Activated naive CD4-positive, alpha-beta T cell treated with anti-CD3 and anti-CD28 coated beads, Interleukin-2, amount 50 U/mL, for 72 hours (primary cell): ENCODE measurements around the gene CIC. TPM values are rescaled to one million over a fixed set of nuclear protein-coding genes. Genes with fewer than 3 reads are reported as not detected.

Experiments
- ATAC-seq, 2 donors: fragments of 150-1000 bp; cut with Tn5 transposase; 2 replicates each; pipeline ENCODE4 v1.10.0; 2021; ENCODE audit warnings: mild to moderate bottlenecking in 2 of 2, moderate library complexity in 2 of 2
- DNase-seq, 2 donors: peaks; one replicate each; pipeline ENCODE4 v3.0.0; 2021 to 2022; ENCODE audit warnings: low spot score in 2 of 2
- H3K27ac Mint-ChIP-seq, 2 donors: one replicate each; pipeline ENCODE4 v1.8.0; 2022; ENCODE audit warnings: mild to moderate bottlenecking in 2 of 2, mixed read lengths in 2 of 2
- H3K36me3 Mint-ChIP-seq, 2 donors: one replicate each; pipeline ENCODE4 v1.8.0; 2022; ENCODE audit warnings: mixed read lengths in 2 of 2
- H3K9me3 Mint-ChIP-seq, 2 donors: one replicate each; pipeline ENCODE4 v1.8.0; 2022; ENCODE audit warnings: mixed read lengths in 2 of 2
- total RNA-seq, 2 donors: library from RNA; stranded (reverse); gene quantifications; one replicate each; pipeline ENCODE4 v1.2.3, GENCODE V29; 2022

Gene CIC
- total RNA-seq, 2 donors from 2014 or later = 87.7 to 90.6 TPM

DNA sequence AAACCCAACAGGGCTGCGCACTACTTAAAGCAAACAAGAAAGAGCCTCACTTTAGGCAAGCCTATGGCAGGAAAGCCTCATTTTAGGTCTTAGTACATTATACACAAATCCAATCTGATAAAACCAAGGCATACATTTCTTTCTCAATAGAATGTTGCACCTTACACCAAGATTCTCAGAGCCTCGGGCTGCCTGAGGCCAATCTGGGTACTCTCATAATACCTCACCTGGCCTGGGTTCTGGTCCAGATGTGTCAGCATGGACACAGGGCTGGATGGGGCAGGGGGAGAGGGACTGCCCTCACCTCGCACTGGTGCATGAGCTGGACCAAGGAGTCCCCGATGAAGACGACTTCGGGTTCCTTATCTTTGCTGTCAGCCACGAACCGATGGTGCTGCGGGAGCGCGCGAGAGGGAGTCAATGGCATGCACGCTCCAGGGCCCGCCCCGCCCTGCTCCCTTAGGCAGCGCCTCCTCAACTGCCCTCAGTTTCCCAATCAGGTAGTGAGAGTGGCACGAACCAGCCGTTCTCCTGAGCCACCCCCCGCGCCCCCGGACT lies 32.7 kb downstream of the CIC start, which contains the start of gene PRR19:
Gene PRR19, plus strand, starts transcription at position 487 of the 558 bp plus-strand sequence. CDS start 7,453 bp downstream, outside the sequence.
- Mint-ChIP-seq H3K9me3 (no peaks in the 10 kb centered on the region), H3K36me3 (peaks cover 0 to 8% of the 10 kb centered on the region in 2 donors), H3K27ac (peak within 1 kb of the TSS; percentile 68 to 90)
- peak; percentile 37 to 53 for ATAC-seq
- DNase-seq = no peak

DNA sequence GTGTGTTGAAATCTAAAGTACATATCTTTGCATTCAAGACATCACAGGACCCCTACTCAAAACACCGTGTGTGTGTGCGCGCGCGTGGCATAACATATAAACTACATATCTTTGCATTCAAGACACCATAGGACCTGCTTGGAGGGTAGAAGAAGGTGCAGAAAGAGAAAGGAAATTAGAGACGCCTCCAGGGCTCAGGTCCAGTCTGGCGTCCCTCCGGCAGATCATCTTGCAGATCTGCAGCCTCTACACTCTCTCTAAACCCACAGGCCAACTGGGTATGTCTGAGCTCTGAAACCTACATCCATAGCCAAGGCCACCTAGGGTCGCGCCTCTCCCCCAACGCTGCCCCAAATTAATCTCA lies 34.0 kb downstream of the CIC start:
- ATAC-seq (no peak), DNase-seq (no peak)
- H3K9me3 Mint-ChIP-seq = no peaks in the 10 kb centered on the region
- H3K36me3 Mint-ChIP-seq = peaks cover 0 to 8% of the 10 kb centered on the region in 2 donors
- peak overlapping the region; percentile 37 to 90 for H3K27ac Mint-ChIP-seq

DNA sequence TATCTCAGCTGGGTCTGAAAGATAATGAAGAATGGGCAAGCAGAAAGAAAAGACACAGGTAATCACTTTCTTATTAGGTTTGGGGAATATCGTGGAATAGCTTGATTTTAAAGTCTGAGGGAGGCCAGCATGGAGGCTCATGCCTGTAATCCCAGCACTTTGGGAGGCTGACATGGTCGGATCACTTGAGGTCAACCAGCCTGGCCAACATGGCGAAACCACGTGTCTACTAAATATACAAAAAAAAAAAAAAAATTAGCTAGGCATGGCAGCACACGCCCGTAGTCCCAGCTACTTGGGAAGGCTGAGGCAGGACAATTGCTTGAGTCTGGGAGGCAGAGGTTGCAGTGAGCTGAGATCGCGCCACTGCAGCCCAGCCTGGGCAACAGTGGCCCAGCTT lies 34.8 kb downstream of the CIC start:
- DNase-seq = no peak
- Mint-ChIP-seq H3K9me3 (no peaks in the 10 kb centered on the region), H3K27ac (peak overlapping the region; percentile 50 to 90), H3K36me3 (peaks cover 0 to 8% of the 10 kb centered on the region in 2 donors)
- ATAC-seq = no peak

DNA sequence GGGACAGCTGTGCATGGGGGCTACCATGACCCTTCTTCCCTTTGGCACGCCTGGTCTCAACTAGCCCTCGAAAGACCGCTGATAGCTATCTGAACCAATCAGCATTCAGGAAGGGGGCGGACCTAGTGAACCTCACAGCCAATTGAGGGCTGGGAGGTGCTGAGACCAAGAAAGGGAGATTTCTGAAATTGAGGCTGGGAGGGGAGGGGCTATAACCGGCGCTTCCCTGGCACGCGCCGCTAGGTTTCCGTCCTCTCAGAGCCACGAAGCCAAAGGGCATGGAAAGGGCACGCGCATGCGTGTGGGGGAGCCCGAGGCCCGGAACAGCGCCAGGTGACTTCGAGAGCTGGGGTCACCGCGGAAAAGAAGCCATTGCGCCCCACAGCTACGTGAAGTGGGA lies 37.6 kb downstream of the CIC start:
- Mint-ChIP-seq H3K27ac (no peak overlapping the region), H3K36me3 (peaks cover 0 to 7% of the 10 kb centered on the region in 2 donors), H3K9me3 (no peaks in the 10 kb centered on the region)
- ATAC-seq (no peak), DNase-seq (no peak)

DNA sequence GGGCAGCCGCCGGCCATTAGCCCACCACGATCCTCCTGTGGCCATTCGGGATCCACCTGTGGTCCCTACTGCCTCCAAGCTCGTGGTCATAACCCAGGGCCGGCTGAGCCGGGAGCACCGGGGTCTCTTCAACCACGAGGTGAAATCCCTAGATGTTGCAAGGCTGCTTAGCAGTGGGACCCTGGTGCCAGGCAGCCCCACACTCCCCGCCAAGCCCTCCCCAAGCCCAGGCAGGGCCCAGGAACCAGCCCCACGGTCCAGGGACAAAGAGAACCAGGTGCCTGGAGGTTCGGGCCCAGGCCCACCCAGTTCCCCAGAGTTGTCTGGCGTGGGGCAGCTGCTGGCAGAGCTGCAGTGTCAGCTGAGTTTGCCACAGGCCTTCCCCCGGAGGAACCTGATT lies 40.6 kb downstream of the CIC start:
- DNase-seq (no peak), ATAC-seq (no peak)
- Mint-ChIP-seq H3K27ac (no peak overlapping the region), H3K36me3 (no peaks in the 10 kb centered on the region), H3K9me3 (no peaks in the 10 kb centered on the region)

DNA sequence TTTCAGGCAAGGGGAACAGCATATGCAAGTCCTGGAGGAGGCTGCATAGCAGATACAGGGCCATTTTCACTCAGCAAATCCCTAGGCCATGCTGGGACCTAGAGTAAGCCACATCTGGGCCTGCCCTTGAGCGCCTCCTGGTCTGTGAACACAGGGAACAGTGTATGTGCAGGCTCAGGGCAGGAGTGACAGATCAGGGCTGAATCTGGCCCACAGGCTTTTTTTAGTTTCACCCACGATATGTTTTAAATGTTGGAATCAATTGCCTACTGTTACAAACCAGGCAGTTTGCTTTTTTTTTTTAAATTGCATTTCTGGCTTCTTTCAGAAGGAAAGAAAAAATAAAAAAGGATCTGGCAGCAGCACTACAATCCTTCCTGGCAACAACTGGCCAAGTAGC lies 42.6 kb downstream of the CIC start:
- DNase-seq = no peak
- ATAC-seq = no peak
- Mint-ChIP-seq H3K9me3 (no peaks in the 10 kb centered on the region), H3K36me3 (no peaks in the 10 kb centered on the region), H3K27ac (no peak overlapping the region)

DNA sequence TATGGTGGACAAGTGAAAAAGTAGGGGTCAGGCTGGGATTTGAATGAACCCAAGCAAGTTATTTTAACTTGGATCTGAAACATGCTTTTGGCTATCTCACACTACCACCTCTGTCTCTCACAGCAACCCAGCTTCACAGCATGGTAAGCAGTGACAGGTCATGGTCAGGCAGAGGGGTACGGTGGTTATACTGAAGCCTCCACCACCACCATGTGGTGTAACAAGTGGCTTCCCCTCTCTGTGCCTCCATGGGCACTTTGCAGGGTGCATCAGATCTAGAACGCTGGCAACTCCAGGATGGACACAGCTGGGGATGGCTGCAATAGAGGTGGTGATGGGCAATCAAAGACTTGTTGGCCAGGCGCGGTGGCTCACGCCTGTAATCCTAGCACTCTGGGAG lies 43.3 kb downstream of the CIC start:
- no peak for DNase-seq
- H3K36me3 Mint-ChIP-seq = no peaks in the 10 kb centered on the region
- H3K27ac Mint-ChIP-seq = no peak overlapping the region
- no peaks in the 10 kb centered on the region for H3K9me3 Mint-ChIP-seq
- no peak for ATAC-seq

DNA sequence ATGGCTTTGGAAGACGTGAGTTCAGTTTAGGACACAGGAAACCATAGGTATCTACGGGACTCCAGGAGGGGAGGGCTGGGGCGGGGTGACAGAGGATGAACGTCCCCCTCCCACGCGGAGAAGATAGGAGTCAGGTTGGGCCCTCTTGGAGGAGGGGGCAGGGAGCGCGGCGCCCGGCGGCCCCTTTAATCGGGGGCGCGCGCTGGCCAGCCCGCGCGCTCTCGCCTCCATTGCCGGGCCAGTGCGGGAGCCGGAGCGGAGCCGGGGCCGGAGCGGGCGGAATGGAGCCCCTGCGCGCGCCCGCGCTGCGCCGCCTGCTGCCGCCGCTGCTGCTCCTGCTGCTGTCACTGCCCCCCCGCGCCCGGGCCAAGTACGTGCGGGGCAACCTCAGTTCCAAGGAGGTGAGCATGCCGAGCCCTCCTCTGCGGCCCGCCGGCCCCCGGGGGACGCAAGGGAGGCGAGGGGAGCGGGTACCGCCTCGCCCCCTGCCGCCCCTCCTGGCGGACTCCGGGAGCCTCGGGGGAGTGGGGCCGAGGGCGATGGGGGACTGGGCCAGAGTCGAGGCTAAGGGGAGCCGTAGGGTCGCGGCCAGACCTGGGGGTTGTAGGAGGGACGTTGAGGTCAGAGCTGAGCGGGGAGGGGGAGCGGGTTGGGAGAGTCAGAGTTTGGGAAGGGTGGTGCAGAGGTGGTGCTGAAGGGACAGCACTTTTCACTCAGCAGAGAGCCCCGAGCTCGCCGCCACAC lies 44.2 kb downstream of the CIC start, which contains the start of gene TMEM145:
Gene TMEM145, plus strand, starts transcription at position 214 of the 744 bp plus-strand sequence. Its CDS starts 68 bp downstream, at position 282.
- Mint-ChIP-seq H3K9me3 (no peaks in the 10 kb centered on the region), H3K27ac (no peak within 1 kb of the TSS), H3K36me3 (no peaks in the 10 kb centered on the region)
- peak; percentile 64 to 82 for ATAC-seq
- DNase-seq = peak in 1 of 2 donors; percentile 56

DNA sequence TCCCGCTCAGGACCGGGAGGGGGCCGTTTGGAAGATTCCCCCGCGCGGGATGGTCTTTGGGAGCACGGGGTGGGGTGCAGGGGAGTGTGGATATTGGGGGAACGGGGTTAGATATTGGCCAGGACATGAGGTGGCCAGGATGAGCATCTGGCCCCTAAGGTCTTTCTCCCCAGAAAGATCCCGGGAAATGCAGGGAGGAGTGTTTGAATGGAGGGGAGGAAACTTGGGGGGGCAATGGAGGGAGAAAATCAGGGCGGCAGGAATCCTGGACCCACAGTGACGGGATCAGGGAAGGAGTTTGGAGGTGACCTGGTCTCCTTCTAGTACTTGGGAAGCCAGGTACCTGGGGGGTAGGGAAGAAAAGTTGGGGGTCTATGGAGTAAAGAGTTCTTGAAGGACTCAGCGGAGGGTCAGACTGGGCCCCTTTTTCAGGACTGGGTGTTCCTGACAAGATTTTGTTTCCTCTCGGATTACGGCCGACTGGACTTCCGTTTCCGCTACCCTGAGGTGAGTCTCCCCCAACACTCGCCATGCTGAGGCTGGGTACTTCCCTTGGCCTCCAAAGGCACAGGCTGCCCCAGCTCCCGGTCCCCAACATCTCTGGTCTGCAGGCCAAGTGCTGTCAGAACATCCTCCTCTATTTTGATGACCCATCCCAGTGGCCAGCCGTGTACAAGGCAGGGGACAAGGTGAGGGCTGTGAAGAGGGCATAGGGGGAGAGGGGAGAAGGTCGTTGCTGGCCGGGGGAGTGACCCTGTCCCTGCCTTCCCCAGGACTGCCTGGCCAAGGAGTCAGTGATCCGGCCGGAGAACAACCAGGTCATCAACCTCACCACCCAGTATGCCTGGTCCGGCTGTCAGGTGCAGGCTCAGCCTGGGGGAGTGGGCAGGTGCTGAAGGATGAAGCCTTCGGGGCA lies 45.0 kb downstream of the CIC start:
- DNase-seq (no peak), ATAC-seq (no peak)
- H3K36me3 Mint-ChIP-seq = no peaks in the 10 kb centered on the region
- H3K27ac Mint-ChIP-seq = no peak overlapping the region
- no peaks in the 10 kb centered on the region for H3K9me3 Mint-ChIP-seq

DNA sequence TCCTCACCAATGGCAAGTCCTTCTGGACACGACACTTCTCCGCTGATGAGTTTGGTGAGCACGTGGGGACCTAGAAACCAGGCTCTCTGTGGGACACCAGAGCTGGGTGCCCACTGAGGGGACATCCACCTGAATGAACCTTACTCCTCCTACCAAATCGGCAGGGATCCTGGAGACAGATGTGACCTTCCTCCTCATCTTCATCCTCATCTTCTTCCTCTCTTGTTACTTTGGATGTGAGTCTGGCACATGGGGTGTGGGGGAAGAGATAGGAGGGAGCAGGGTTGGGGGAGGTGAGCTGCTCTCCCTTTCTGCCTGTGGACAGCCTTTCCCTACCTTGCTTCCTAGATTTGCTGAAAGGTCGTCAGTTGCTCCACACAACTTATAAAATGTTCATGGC lies 46.0 kb downstream of the CIC start:
- no peaks in the 10 kb centered on the region for H3K9me3 Mint-ChIP-seq
- no peaks in the 10 kb centered on the region for H3K36me3 Mint-ChIP-seq
- H3K27ac Mint-ChIP-seq = no peak overlapping the region
- no peak for ATAC-seq
- no peak for DNase-seq

DNA sequence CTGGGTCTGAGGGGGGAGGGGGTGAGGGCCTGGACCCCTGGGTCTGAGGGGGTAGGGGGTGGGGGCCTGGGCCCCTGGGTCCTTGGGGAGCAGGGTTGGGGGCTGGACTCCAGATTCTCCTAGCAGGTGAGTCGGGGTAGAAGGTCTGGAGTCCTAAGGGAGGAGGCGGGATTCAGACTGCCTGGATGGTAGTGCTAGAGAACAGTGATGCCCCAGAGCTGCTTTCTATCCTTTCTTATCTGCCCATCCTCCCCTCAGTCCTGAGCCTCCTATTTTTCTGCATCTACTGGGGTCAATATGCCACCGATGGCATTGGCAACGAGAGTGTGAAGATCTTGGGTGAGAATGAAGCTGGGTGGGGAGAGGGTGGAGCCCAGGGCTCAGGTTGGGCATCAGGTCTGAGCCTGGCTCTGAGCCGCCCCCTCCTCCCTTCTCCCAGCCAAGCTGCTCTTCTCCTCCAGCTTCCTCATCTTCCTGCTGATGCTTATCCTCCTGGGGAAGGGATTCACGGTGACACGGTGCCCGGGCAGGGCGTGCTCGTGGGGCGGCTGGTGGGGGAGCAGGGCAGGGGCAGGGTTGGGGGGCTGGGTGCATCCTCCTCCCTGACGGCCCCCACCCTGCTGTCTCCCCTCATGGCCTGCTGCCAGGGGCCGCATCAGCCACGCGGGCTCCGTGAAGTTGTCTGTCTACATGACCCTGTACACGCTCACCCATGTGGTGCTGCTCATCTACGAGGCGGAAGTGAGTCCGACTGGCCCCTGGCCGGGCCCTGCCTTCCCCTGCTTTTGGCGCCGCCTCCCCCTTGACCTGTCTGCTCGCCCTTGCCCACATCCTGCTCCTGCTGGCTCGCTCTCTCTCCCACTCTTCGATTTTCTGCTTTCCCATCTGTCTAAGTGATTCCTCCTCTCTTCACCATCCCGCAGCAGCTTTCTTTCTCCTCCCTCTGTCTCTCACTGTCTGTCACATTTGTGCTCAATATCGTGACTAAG lies 47.5 kb downstream of the CIC start:
- peak in 1 of 2 donors; percentile 73 for ATAC-seq
- no peak for DNase-seq
- Mint-ChIP-seq H3K9me3 (no peaks in the 10 kb centered on the region), H3K36me3 (no peaks in the 10 kb centered on the region), H3K27ac (peak overlapping the region in 1 of 2 donors; percentile 4)

DNA sequence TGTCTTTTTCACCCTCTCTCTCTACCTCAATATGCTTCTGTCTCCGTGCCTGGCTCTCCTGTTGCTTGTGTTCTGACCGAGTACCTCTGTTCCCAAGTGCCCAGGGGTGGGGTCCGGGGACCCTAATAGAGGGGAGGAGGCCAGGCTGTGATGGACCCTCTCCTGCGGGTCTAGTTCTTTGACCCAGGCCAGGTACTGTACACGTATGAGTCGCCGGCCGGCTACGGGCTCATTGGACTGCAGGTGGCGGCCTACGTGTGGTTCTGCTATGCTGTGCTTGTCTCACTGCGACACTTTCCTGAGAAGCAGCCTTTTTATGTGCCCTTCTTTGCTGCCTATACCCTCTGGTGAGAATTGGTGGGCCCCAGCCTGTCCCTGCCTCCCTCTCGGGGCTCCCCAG lies 48.5 kb downstream of the CIC start:
- DNase-seq (no peak), ATAC-seq (no peak)
- no peaks in the 10 kb centered on the region for H3K9me3 Mint-ChIP-seq
- H3K27ac Mint-ChIP-seq = peak overlapping the region in 1 of 2 donors; percentile 4
- no peaks in the 10 kb centered on the region for H3K36me3 Mint-ChIP-seq

DNA sequence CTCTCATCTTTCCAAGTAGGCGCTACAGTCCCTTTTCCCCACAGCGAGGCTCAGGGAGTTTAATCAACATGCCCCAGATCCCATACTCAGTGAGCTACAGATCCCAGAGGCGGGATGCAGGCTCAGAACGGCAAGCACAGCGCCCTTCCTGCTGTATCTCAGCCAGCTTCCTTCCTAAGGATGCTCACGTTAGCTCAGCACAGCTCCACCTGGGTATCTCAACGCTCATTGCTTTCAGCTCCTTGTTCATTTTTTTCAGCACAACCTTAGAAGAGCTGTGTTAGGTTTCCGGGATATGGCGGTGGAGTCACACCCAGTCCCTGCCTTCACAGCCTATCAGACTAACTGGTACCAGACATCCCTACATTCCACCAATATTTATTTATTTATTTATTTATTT lies 53.3 kb downstream of the CIC start:
- Mint-ChIP-seq H3K36me3 (peaks cover 5% of the 10 kb centered on the region in 2 donors), H3K27ac (no peak overlapping the region), H3K9me3 (no peaks in the 10 kb centered on the region)
- no peak for DNase-seq
- no peak for ATAC-seq

DNA sequence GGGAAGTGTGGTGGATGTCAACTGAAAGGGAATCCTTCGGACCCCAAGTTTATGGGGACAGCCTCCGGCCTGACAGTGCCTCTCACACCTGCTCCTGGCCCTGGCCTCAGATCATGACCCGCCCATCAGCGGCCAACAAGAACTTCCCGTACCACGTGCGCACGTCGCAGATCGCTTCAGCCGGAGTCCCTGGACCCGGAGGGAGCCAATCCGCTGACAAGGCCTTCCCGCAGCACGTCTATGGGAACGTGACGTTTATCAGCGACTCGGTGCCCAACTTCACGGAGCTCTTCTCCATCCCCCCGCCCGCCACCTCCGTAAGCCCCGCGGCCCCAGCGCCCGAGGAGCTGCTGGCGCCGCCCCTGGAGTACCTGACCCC lies 54.4 kb downstream of the CIC start:
- DNase-seq = no peak
- no peak for ATAC-seq
- no peaks in the 10 kb centered on the region for H3K9me3 Mint-ChIP-seq
- H3K27ac Mint-ChIP-seq = no peak overlapping the region
- peaks cover 5% of the 10 kb centered on the region in 2 donors for H3K36me3 Mint-ChIP-seq

DNA sequence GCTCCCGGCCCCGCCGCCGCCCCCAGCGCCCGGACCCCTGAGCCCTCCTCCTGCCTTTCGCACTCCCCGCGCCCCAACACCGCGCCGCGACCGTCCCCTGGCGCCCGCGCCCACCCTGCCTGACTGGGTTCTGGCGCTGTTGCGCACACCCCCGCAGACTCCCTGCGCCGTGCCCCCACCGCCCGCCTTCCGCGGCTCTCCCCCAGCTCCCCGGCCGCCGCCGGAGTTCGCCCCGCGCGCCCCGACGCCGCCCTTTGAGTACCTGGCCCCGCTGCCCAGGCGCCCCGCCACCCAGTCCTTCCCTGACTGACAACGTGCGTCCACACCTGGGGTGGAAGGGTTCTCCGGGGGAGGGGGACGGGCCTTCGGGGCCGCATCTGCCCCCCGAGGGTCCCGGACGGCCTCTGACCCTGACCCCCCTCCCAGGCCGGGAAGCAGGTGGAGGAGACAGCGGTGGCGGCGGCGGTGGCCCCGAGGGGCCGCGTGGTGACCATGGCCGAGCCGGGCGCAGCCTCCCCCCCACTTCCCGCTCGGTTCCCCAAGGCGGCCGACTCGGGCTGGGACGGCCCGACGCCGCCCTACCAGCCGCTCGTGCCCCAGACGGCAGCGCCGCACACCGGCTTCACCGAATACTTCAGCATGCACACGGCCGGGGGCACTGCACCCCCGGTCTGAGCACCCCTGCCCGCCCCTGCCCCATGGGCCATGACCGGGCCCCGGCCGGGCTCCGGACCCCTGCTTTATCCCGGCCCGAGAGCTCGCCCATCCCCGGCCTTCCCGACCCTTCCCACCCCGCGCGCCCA lies 55.0 kb downstream of the CIC start:
- H3K36me3 Mint-ChIP-seq = peaks cover 5% of the 10 kb centered on the region in 2 donors
- no peaks in the 10 kb centered on the region for H3K9me3 Mint-ChIP-seq
- ATAC-seq (no peak), DNase-seq (peak in 1 of 2 donors; percentile 42)
- no peak overlapping the region for H3K27ac Mint-ChIP-seq
